Measurements from ENCODE around the gene EMX1. TPM values are rescaled to one million over a fixed set of nuclear protein-coding genes. Genes with fewer than 3 reads are reported as not detected.

The EMX1 gene
- total RNA-seq, 2 experiments from 2014 or later = not detected

DNA sequence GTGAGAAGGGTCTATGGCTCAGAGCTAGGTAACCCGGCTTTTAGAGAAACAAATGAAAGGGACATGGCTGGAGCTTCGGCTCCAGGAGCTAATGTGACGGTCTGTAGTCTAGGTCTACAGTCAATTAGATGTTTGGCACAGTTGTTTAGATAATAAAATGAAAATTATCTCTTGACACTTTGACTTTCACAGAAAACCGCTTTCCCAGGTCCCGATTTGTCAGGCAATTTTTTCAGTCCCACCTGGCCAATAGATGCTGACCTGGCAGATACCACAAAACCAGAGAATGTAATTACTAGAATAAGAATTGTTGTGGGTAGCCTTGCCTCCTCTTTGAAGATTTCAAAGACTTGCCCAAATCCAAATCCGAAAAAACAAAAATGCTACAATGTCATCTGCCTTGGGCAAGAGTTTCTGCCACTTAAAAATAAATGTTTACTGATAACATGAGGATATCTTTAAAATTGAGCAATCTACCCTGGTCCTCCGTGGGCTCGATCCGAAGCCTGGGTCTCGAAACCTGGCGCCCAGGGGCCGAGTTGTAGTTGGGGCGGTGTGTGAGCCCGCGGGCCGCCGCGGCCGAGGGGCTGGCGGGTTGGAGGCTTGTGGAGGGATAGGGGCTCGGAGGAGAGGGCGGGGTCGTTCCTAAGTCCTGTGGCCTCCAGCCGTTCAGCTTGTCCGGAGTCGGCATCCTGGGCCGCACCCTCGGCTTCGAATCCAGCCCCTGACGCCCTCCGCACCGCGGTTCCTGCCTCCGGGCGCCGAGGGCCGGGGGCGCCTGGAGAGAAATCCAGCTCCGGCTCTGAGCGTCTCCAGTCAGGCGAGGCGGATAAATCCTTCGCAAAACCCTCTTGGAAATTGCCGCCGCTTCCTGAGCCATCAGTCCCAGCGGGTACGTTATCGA lies 2.3 kb downstream of the EMX1 start:
- no peaks in the 10 kb centered on the region for H3K9me2 ChIP-seq (ENCODE audit: insufficient read depth, low read length)
- no peak overlapping the region for H3K27ac ChIP-seq (ENCODE audit: low read depth, low read length, poor library complexity, severe bottlenecking)
- no peaks in the 10 kb centered on the region for H3K36me3 ChIP-seq (ENCODE audit: insufficient read depth, low read length)
- intact Hi-C loops (cut with micrococcal nuclease; ENCODE audit: unreplicated experiment) = no loop called here
- TF ChIP-seq, protein P1, sequence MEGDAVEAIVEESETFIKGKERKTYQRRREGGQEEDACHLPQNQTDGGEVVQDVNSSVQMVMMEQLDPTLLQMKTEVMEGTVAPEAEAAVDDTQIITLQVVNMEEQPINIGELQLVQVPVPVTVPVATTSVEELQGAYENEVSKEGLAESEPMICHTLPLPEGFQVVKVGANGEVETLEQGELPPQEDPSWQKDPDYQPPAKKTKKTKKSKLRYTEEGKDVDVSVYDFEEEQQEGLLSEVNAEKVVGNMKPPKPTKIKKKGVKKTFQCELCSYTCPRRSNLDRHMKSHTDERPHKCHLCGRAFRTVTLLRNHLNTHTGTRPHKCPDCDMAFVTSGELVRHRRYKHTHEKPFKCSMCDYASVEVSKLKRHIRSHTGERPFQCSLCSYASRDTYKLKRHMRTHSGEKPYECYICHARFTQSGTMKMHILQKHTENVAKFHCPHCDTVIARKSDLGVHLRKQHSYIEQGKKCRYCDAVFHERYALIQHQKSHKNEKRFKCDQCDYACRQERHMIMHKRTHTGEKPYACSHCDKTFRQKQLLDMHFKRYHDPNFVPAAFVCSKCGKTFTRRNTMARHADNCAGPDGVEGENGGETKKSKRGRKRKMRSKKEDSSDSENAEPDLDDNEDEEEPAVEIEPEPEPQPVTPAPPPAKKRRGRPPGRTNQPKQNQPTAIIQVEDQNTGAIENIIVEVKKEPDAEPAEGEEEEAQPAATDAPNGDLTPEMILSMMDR (conservative IDR thresholded peaks at IDR 0.05; ENCODE audit: low read length) = no peak
- no peak; the same call in 1 of the 2 replicates for TF ChIP-seq EZH2phosphoT487 (IDR thresholded peaks at IDR 0.05; ENCODE audit: borderline replicate concordance, low read depth, low read length)
- no peak overlapping the region for H2AFZ ChIP-seq (ENCODE audit: low read length)
- no peak overlapping the region for H3K4me2 ChIP-seq (ENCODE audit: low read length)
- H3K4me1 ChIP-seq (ENCODE audit: insufficient read depth, low read length, poor library complexity, severe bottlenecking) = peaks cover 5% of the 10 kb centered on the region
- no peaks in the 10 kb centered on the region for H3K9me3 ChIP-seq (ENCODE audit: low read length)
- ChIA-PET POLR2A (no interaction called here), CTCF (ENCODE audit: unreplicated experiment) (no interaction called here)
- H4K20me1 ChIP-seq (ENCODE audit: insufficient read depth, low read length) = peaks cover 4% of the 10 kb centered on the region; the same call in 1 of the 2 replicates
- no peak for DNase-seq (ENCODE audit: low spot score)
- no peaks in the 10 kb centered on the region for H3K79me2 ChIP-seq (ENCODE audit: insufficient read depth, low read depth, low read length)
- no TSS peak for BruUV-seq (replicated peaks)
- H3K4me3 ChIP-seq (ENCODE audit: low read depth, low read length, poor library complexity, severe bottlenecking) = no peak overlapping the region

DNA sequence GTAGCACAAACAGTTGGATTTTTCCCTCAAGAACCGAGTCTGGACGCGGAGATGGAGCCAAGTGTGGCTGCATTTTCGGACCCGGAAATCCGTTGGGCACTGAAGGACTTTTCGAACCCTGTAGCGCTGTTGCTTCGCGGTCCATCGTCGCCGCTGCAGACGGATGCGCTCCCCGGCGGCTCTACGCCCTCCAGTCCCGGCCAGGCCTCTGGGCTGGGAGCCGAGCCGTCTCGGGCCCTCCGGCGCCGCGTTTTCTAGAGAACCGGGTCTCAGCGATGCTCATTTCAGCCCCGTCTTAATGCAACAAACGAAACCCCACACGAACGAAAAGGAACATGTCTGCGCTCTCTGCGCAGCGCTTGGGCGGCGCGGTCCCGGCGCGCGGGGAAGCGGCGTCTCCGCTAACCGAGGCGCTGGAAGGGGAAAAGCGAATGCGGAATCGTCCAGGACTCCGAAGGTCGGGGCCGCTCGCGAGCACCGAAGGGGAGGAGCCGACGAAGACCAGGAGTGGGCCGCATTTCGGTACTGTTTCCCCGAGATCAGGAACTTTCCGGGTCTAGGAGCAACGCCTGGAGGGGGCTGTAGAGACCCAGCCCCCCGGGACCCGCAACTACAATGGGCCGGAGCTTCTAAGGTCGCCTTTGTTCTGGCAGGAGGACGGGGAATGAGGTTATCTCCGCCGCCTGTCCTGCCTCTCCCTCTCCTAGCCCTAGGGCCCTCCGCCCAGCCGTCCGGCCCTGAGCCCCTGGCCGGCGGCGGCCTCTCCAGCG lies 3.2 kb downstream of the EMX1 start:
- no peak overlapping the region for H2AFZ ChIP-seq (ENCODE audit: low read length)
- CTCF ChIA-PET (ENCODE audit: unreplicated experiment) = no interaction called here
- no peaks in the 10 kb centered on the region for H3K9me3 ChIP-seq (ENCODE audit: low read length)
- H3K36me3 ChIP-seq (ENCODE audit: insufficient read depth, low read length) = no peaks in the 10 kb centered on the region
- no peak overlapping the region for H3K4me2 ChIP-seq (ENCODE audit: low read length)
- H3K79me2 ChIP-seq (ENCODE audit: insufficient read depth, low read depth, low read length) = no peaks in the 10 kb centered on the region
- peaks cover 4% of the 10 kb centered on the region for H3K4me1 ChIP-seq (ENCODE audit: insufficient read depth, low read length, poor library complexity, severe bottlenecking)
- peaks cover 4% of the 10 kb centered on the region; the same call in 1 of the 2 replicates for H4K20me1 ChIP-seq (ENCODE audit: insufficient read depth, low read length)
- no peak for DNase-seq (ENCODE audit: low spot score)
- POLR2A ChIA-PET = no interaction called here
- no peak overlapping the region for H3K27ac ChIP-seq (ENCODE audit: low read depth, low read length, poor library complexity, severe bottlenecking)
- no TSS peak for BruUV-seq (replicated peaks)
- H3K4me3 ChIP-seq (ENCODE audit: low read depth, low read length, poor library complexity, severe bottlenecking) = no peak overlapping the region
- no peak for TF ChIP-seq EZH2phosphoT487 (IDR thresholded peaks at IDR 0.05; ENCODE audit: borderline replicate concordance, low read depth, low read length)
- TF ChIP-seq, protein P1 (conservative IDR thresholded peaks at IDR 0.05; ENCODE audit: low read length) = no peak
- H3K9me2 ChIP-seq (ENCODE audit: insufficient read depth, low read length) = no peaks in the 10 kb centered on the region
- intact Hi-C loops (cut with micrococcal nuclease; ENCODE audit: unreplicated experiment) = no loop called here
